NCI-H446 (cell line): Measurements from ENCODE around the gene CRTC1.

Experiments used
- DNase-seq, 2 experiments: peaks; one replicate each; lab custom pipeline; 2025; lab: John Stamatoyannopoulos, UW

CRTC1 gene

DNA sequence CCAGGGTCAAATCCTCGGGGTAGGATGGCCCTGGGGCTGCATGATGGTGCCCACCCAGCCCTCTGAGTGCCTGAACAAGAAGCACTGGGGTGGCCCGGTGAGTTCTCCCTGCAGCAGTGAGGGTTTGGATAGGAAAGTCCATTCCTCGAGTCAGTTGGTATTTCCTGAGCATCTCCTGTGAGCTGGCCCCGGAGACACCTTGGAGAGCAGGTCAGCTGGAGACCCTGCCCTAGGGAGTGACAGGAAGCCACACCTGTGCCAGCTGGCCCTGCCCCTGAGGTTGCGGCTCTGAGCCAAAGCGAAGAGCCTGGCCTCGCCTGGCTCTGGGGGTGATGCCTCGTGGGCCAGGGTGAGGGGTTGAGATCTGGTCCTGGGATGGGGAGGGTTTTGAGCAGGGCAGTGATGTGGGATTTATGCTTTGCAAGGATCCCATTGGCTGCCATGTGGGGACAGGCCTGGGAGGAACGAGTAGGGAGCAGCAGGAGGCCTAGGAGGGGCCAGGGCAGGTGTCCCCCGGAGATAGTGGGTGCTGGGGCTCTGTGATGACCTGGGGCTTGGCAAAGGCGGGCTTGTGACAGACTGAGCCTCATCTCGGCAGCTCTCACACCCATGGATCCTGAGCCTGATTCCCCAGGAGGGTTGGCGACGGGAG lies 16.0 kb downstream of the CRTC1 start:
- DNase-seq, result no peak

DNA sequence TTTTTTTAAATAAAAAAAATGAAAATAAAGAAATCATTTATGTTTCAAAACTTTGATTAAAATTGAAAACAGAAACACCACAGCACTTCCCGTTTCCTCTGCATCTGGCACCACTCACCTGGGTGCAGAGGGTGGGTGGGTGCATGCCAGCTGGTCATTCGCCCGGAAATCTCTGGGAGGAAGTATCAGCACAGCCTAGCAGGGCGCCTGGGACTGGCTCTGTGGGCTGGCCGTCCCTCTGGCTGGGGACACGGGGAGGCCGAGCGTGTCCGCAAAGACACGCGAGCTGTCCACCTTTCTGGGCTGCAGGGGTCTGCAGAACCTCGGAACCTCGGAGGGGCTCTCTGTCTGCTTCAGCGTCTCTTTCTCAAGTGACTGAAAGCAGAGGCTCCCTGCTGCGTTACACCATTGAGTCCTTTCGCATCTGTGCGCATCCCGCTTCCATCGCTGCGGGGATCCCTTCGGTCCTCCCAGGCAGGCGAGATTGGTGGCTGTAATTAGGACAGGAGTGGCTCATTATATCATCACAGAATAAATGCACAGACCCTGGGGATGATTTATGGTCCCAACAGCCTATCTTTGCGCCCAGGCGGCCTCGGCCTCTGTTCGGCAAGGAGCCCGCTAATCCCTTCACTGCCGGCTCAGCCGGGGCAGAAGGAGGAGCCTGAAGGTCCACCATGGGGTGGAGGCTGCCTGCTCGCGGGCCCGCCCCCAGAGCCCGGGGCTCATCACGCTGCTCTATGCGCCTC lies 17.2 kb downstream of the CRTC1 start:
- peak; percentile 48 to 79 for DNase-seq

DNA sequence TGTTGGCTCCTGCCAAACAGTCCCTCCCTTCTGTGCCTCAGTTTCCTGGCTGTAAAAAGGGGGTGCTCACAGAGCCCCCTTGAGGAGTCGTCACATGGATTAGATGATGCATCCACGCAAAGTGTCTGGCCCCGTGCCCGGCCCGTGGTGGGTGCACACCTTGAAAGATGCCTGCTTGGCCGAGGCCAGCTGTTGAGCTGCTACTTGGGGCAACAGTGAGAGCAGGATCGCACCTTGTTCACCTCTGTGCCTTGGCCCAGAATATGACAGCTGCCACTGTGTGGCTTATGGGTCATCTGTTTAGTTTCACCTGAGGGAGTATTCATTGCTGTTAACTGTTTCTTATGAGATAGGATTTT lies 17.7 kb downstream of the CRTC1 start:
- no peak for DNase-seq

DNA sequence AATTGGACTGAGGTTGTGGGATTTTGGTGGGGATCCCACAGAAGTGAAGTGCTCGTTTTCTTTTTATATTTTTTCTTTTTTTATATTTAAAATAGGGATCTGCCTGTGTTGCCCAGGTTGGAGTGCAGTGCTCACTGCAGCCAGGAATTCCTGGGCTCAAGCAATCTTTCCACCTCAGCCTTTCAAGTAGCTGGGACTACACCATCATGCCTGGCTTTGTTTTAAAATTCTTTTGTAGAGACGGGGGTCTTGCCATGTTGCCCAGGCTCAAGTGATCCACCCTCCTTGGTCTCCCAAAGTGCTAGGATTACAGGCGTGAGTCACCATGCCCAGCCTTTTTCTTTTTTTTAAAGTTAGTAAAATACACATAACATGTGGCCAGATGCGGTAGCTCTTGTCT lies 20.6 kb downstream of the CRTC1 start:
- no peak for DNase-seq

DNA sequence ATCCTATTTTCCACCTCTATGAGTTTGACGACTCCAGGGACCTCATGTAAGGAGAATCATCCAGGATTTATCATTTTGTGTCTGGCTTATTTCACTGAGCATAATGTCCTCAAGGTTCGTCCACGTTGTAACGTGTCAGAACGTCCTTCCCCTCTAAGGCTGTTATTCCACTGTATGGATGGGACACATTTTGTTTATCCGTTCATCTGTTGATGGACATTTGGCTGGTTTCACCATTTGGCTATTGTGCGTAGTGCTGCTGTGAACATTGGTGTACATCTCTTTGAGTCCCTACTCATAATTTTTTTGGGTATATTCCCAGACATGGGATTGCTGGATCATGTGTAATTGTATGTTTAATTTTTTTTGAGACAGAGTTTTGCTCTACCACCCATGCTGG lies 21.5 kb downstream of the CRTC1 start:
- peak in 1 of 2 experiments; percentile 66 for DNase-seq

DNA sequence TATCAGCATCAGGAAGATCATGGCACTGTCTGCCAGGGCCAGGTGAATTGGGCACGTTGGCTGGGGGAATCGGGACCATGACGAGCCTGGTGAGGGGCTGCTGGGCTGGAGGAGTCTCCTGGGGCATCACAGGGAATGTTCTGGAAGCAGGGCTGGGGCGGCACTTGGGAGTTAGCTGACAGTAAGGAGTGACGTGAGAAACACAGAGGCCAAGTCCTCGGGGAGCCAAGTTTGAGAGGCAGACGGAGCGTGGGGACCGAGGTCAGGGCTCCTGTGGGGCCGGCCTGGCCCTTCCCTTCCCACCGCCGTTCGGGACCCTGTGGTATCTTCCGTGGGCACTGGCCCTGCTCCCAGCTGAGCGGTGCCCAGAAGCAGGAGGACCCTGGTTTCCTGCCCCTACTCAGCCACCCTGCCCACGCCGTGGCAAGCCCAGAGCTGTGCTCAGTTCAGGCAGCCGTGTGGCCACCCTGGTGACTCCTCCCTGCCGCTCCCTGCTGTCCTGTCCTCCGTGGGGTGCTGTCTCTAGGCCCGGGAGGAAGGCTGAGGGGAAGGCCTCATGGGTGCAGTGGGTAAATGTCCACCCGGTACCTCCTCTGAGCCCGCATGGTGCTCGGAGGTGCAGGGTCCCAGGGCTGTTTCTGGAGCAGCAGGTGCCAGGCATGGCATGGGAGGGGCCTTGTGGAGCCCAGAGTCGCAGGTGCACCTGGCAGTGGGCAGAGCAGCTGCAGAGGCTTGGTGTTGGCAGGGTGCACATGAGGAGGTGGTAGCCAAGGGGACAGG lies 25.2 kb downstream of the CRTC1 start:
- DNase-seq, result no peak

DNA sequence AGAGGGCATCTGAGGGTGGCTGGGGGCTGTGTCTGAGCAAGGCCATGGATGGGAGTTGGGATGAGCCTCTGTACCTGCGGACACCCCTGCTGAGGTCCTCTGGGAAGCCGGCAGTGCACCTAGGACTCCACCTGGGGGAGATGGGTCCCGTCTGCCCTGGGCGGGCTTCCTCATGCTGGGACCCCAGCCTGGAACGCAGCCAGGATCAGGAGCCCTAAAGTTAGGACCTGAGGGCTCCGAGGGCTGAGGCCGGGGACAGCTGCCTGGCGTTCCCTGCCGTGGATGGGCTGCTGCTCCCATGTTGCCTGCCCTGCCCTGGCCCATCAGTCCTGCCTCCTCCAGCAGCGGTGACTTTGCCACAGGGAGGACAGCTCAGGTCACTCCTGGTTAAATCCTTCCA lies 26.1 kb downstream of the CRTC1 start:
- DNase-seq, result no peak

DNA sequence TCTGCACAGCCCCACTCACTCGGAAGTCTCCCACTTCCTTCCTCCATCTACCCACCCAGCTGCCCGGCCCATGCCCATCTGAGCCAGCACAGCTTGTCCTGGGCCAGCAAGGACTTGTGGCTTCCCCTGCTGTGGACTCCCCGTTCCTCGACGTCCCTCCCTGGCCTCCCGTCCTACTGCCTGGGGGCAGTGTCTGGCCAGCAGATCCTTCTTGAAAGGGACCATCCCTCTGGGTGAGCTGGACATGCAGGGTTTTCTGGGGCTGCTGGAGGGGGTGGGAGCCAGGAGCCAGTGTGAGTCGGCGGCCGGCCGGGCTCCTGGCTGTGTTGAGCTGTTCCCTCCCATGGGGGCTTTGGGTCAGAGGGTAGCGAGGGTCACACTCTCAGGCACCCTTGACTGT lies 26.7 kb downstream of the CRTC1 start:
- DNase-seq, result no peak

DNA sequence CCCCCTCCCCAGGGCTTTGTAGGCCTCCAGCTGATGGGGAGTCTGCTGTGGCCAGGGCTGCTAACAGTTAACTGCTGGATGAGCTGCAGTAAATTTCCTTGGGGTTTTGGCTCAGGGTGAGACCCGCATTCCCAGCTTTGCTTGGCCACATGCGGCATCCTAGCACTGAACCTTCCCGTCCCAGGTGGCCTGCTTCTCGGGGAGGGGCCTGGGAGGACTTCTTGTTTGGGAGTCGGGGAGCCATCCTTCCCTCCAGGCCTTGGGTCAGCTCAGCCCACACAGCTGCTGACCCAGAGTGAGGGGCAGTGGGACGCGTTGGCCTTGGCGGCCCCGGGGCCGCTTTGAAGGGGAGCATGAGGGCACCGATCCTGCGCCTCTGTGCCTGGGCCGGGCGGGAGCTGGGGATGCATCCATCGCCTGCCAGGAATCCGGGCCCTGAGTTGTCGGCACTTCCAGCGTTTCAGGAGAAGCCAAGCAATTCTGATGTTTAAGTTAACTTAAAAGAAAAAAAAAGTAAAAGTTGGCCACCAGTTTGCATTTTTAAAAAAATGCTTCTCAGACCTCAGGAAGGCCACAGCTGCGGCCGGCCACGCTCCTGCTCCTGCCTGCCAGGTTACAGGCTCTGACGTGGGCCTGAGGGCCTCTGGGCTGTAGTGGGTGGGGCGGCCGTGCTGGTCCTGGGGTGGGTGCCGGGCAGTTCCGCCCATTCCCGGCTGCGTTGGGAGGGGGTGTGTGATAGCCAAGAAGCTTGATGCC lies 27.7 kb downstream of the CRTC1 start:
- DNase-seq, result no peak

DNA sequence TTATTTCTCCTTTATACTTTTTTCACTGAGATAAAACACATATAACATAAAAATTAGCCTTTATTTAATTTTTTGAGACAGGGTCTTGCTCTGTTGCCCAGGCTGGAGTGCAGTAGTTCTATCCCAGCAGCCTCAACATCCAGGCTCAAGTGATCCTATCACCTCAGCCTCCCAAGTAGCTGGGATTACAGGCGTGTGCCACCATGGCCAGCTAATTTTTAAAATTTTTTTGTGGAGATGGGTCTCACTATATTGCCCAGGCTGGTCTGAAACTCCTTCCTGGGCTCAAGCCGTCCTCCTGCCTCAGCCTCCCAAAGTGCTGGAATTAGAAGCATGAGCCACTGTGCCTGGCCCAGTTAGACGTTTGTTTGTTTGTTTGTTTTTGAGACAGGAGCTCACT lies 28.4 kb downstream of the CRTC1 start:
- DNase-seq, result no peak

DNA sequence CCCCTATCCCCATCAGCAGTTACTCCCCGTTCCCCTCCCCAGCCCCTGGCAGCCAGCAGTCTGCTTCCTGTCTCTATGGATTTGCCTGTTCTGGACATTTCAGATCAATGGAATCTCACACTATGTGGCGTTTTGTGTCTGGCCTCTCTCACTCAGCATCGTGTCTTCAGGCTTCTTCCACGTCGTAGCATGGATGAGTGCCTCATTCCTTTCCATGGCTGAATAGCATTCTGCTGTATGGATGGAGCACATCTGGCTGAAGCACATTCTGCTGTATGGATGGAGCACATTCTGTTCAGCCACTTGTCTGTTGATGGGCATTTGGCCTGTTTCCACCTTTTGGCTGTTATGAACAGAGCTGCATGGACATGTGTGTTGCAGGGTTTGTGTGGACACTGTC lies 29.5 kb downstream of the CRTC1 start:
- DNase-seq, result peak in 1 of 2 experiments; percentile 41

DNA sequence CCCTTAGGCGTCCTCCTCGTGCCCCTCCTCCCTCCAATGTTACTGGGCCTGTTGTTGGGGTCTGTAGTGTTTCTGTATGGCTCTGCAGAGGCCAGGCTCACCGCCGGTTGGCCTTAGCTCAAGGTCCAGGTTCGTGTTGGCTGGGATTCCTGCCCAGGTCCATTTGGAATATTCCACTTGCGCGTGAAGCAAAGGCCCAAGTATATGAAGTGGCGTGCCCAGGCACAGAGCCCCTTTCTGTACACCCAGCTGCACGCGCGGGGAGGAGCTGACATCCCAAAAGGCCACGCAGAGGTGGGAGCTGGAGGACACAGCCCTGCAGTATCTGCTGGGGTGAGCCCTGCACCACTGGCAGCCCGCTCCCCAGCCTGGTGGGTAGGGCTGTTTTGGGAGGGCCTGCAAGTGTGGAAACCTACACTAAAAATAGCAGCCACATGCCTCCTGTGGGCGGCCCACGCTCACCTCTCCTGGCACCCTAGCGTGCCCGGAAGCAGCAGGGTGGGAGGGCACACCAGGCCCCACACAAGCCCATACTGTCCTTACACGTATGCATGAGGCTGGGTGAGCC lies 30.2 kb downstream of the CRTC1 start:
- no peak for DNase-seq

DNA sequence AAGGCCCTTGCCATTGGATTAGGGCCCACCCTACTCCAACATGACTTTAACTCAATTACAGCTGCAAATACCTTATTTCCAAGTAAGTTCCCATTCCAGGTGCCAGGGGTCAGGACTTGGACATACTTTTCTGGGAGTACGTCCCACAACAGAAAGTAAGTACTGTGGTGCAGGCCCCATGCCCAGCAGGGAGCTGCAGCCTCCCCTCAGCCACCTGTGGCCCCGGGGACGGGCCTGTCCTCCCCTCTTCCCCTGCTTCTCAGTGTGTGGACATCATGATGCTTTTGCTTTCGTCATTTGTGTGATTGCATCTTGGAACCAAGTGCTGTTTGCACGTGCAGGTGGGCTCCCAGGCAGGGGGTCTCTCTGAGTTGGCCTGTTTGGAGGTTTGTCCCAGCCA lies 31.9 kb downstream of the CRTC1 start:
- DNase-seq, result no peak

DNA sequence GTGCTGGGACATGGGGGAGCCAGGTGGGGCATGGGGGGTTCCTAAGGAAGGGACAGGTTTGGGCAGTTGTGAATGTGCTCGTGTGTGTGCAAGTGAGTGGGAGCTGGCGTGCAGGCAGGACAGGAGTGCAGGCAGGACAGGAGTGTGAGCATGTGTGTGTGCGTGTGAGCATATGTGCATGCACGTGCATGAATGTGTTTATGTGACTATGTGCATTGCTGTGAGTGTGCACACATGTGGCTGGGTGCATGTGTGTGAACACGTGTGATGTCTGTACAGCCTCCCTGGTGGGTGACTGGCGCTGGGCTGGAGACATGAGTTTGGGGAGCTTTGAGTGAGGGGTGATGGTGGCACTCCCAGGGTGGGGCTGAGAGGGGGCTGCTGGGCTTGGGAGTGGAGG lies 33.4 kb downstream of the CRTC1 start:
- no peak for DNase-seq

DNA sequence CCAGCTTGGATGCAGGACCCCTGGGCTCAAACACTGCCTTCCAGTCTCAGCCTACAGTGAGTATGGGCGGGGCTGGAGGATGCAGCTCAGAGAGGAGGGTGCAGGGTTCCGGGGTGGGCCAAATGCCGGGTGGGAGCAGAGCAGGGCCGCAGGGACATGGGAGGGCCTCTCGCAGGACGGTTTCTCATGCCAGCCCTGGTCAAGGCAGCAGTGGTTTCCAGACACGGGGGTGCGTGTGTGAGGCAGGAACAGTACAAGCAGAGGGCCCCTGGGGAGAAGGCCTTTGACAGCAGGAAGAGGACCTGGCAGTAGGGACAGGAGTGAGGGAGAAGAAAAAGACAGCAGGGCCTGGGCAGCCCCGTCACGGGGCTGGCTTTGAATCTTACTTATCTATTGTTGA lies 34.1 kb downstream of the CRTC1 start:
- no peak for DNase-seq

DNA sequence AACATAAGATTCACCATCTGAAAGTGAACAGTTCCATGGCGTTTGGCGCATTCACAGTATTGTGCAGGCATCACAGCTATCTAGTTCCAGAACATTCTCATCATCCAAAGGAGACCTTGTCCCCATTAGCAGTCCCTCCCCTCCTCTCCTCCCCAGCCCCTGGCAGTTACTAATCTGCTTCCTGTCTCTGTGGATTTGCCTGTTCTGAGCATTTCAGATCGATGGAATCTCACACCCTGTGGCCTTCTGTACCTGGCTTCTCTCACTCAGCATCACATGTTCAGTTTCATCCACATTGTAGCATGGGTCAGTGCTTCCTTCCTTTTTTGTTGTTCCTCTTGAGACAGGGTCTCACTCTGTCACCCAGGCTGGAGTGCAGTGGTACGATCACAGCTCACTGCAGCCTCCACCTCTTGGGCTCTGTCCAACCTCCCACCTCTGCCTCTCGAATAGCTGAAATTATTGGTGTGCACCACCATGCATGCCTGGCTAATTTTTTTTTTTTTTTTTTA lies 34.6 kb downstream of the CRTC1 start:
- no peak for DNase-seq

DNA sequence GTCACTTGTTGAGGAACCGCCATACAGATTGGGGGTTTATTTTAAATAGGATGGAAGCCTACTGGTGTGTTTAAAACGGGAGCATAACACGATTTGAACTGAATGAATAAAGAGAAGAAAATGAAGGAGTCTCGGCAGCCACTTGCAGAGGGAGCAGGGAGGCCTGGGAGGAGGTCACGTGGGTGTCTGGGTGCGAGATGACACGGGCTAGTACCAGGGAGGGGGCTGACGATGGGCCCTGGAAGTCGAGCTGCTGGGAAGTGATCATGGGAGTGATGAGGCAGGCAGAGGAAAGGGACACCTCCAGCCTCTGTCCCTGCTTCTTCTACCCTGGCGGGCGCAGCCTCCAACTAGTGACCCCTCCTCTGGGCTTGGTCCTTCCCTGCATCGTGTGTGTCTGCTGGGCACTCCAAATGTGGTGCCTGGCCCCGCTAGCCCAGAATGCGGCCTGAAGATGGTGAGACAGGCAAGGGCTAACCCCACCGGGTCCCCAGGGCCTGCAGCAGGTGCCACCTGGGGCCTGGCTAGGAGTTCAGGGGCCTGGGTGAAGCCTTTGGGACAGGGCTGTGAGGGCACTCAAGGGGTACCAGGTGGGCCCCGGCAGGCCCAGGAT lies 35.5 kb downstream of the CRTC1 start:
- no peak for DNase-seq

DNA sequence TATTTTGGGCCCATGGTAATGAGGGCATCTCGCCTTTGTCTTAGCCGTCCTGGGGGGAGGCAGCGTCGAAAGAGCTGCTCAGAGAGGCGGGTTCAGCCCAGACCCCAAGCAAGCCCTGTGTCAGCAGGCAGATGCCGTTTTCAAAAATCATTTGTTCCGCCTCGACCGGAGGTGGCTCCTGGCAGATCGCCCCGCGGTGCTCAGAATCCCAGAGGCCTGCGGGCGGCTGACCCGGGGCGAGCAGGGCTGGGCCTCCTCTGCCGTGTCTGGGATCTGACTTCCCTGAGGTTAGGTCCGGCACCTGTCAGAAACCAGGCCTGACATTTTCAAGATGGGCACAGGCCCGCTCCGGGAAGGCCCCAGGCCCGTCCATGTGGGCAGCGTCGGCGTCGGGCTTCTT lies 36.1 kb downstream of the CRTC1 start:
- DNase-seq, result no peak

DNA sequence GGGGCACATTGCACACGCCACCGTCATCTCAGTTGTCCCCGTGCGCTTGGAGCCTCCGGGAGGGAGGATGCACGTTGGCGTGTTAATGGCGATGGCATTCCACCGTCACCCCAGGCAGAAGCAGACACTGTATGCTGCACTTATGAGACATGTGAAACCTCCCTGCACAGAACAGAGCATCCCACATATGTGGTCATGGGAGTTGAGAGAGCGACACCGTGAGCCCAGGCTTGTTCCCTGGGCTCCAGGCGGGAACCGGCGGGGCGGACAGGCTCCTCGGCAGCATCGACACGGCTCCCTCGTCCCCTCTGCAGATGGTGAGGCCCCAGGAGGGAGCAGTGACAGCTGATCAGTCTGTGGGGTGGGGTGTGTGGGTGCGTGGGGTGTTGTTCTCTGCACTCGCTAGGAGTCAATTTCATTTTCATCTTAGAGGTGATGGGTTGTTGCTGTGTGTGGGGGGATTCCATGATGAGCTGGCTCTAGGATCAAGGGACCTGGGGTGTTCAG lies 40.4 kb downstream of the CRTC1 start:
- no peak for DNase-seq

DNA sequence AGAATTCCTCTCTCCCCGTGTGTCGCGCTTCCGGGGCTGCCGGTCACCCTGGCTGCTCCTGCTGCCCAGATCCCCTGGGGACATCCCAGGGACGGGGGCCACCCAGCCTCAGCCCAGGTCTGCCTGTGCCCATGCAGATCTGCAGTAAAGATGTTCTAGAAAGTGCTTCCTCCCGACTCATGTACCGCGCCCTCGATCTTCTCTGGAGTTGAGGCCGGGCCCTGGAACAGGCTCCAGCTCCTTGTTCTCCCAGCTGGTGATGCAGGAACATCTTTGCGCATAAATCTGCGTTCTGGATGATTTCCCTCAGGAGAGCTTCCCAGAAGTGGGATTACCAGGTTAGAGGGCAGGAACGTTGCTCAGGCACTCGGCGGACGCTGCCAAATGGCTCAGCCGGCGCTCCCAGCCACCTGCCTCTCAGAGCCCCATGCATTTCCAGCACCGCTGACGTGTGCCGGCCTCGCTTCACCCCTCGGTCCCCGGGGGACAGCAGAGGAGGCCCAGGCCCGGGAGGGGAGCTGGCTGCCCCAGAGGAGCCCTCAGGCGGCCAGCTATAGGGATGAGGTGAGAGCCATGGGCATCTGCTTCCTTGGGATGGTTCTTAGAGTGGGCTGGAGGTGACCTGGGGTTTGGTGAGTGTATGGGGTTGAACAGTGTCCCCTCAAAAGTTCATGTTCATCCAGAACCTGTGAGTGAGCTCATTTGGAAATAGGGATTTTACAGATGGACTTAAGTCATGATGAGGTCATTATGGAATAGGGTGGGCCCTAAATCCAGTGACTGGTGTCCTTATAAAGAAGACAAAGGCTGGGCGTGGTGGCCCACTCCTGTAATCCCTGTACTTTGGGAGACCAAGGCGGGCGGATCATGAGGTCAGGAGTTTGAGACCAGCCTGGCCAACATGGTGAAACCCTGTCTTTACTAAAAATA lies 42.6 kb downstream of the CRTC1 start:
- no peak for DNase-seq
